ENCODE measurements around the gene CACUL1.

CACUL1 gene

DNA sequence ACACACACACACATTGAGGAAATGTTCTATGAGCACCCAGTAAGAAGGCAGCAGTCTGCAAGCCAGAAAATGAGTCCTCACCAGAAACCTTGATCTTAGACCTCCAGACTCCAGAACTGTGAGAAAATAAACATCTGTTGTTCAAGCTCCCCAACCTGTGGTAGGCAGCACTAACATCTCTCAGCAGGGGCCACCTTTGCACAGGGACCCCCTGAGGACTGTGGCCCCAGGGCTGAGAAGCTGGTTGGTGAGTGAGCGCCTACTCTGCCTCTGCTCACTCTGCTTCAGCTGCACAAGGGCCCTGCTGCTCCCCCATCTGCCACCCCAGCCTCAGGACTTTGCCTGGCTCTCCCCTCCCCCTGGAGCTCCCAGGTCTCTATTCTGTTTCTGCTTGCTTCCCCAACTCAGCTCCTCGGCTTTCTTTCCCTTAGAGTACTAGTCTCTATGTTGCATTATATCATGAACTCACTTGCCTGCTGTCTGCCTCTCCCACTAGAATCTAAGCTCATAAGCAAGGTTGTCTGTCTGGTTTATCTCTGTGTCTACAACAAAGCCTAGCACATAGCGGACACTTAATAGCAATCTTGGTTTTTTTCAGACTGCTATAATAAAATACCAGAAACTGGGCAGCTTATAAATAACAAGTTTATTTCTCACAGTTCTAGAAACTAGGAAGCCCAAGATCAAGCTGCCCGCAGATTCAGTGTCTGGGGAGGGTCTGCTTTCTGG lies 118.9 kb downstream of the CACUL1 start:
- no peak for DNase-seq

DNA sequence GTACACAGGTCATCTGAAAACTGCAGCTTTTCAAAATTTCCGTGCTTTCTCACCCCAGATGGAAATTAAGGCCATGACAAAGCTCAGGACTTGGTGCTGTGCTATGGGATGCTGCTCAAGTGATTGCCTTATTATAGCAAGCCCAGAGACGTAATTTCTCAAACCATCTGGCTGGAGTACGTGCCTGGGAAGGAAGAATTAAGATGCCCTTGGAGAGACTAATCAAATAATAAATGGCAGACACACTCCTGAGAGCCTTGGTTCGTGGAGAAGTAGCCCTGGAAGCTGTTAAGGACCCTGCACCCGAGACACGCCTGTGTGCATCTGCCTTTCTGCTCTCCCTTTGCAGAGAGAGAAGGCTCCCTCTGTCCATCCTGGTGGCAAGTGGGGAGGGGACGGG lies 121.0 kb downstream of the CACUL1 start:
- no peak for DNase-seq

DNA sequence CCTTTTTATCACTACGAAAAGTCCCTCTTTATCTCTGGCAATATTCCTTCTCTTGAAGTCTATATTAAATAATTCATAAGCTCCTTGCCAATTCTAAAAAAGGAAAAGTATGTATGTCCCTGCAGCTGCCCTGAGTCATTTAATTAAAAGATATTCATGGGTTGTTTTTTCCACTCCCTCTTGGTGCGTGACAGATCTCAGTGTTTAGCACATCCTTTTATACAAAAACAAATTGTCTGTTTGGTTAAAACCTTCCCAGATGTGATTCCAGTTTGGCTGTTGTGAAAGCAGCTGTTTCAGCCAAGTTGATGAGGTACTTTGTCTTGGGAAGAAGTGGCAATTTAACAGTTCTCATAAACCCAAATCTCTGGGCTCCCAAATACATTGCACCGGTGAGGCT lies 125.6 kb downstream of the CACUL1 start:
- DNase-seq: peak; percentile 33

DNA sequence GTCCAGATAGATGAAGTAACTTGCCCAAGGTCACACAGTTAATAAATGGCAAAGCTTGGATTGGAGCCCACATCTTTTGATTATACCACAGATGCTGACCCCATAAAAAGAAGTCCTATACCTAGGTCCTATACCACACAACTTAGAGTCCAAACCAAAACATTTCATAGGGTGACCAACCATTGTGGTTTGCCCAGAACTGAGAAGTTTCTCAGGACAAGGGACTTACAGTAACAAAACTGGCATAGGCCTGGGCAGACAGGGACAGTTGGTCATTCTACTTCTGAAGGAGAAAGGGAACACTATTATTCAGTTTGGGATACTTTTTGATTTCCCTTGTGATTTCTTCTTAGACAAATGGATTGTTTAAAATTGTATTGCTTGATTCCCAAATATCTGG lies 126.4 kb downstream of the CACUL1 start:
- DNase-seq: no peak

DNA sequence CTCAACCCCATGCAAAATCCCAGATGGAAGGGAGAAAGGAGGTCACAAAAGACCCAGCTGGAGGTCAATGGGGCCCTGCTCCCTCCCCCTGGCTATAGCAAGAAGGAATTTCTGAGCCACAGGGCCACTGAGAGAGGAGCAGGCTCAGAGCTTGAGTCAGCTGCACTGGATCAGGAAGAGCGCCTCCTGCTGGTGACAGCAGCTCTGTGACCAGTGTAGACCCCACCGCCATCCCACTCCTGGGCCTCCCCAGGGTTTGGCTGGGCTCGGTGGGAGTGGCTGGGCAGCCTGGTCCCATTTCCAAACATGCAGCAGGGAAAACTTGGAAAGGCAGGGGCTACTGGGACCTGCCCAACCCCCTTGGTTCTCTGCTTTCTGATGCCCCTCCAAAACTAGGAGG lies 127.8 kb downstream of the CACUL1 start:
- no peak for DNase-seq

Measured in fibroblast of skin of right biceps (primary cell).